Mesenchymal stem cell (in vitro differentiated cells and primary cell): ENCODE data around the gene MYLK.
A peak's percentile ranks its signal among the peaks of the same experiment; 100 is the strongest.

Experiments
- DNase-seq: peaks from one replicate; pipeline ENCODE4 v3.0.0-alpha.2; 2013
- H2AFZ ChIP-seq: one replicate; pipeline ENCODE4 v1.6.1; 2013; ENCODE audit warnings: low read depth, mild to moderate bottlenecking, control low read depth, inconsistent platforms, low read length, moderate library complexity
- H2AK5ac ChIP-seq: 2 replicates; pipeline ENCODE4 v1.6.1; 2013; ENCODE audit warnings: low read length, moderate library complexity, mild to moderate bottlenecking, inconsistent platforms; ENCODE audit not compliant: severe bottlenecking
- H2BK120ac ChIP-seq: one replicate; pipeline ENCODE4 v1.6.1; 2013; ENCODE audit warnings: low read depth, mild to moderate bottlenecking, inconsistent platforms, low read length, moderate library complexity
- H2BK12ac ChIP-seq, 2 experiments: one replicate each; pipeline ENCODE4 v1.6.1; 2013; ENCODE audit warnings: inconsistent platforms in 2 of 2, low read length in 2 of 2, mild to moderate bottlenecking in 2 of 2, moderate library complexity in 2 of 2, control low read depth in 1 of 2
- H2BK15ac ChIP-seq: one replicate; pipeline ENCODE4 v1.6.1; 2013; ENCODE audit warnings: mild to moderate bottlenecking, low read depth, inconsistent platforms; ENCODE audit not compliant: poor library complexity, severe bottlenecking
- H2BK5ac ChIP-seq: 2 replicates; pipeline ENCODE4 v1.6.1; 2013; ENCODE audit warnings: low read depth, mild to moderate bottlenecking, low read length, control low read depth, inconsistent platforms; ENCODE audit not compliant: poor library complexity, severe bottlenecking
- H3K14ac ChIP-seq, 2 experiments: one replicate each; pipeline ENCODE4 v1.6.1; 2013; ENCODE audit warnings: inconsistent platforms in 2 of 2, low read length in 2 of 2, control low read depth in 1 of 2, mild to moderate bottlenecking in 1 of 2, moderate library complexity in 1 of 2
- H3K18ac ChIP-seq, 2 experiments: one replicate each; pipeline ENCODE4 v1.6.1; 2013; ENCODE audit warnings: inconsistent platforms in 2 of 2, low read length in 2 of 2, control low read depth in 1 of 2, low read depth in 1 of 2, mild to moderate bottlenecking in 1 of 2
- H3K23ac ChIP-seq, 2 experiments: one replicate each; pipeline ENCODE4 v1.6.1; 2013; ENCODE audit warnings: inconsistent platforms in 2 of 2, low read length in 2 of 2, mild to moderate bottlenecking in 2 of 2, moderate library complexity in 2 of 2, control low read depth in 1 of 2
- H3K27ac ChIP-seq: 2 replicates; pipeline ENCODE4 v1.5.1; 2013; ENCODE audit warnings: mild to moderate bottlenecking, moderate library complexity, low read length, control low read depth, inconsistent platforms; ENCODE audit not compliant: poor library complexity, severe bottlenecking
- H3K27me3 ChIP-seq, 2 experiments: 2 replicates each; pipeline versions ENCODE4 v1.6.1 to v1.7.0; 2013; ENCODE audit warnings: low read length in 2 of 2, mild to moderate bottlenecking in 2 of 2, moderate library complexity in 2 of 2, control low read depth in 1 of 2, inconsistent platforms in 1 of 2; ENCODE audit not compliant: control insufficient read depth in 1 of 2, insufficient read depth in 1 of 2
- H3K36me3 ChIP-seq, 2 experiments: 2 replicates each; pipeline versions ENCODE4 v1.6.1 to v1.7.0; 2013; ENCODE audit warnings: low read length in 2 of 2, control low read depth in 1 of 2, inconsistent platforms in 1 of 2, low read depth in 1 of 2, mild to moderate bottlenecking in 1 of 2; ENCODE audit not compliant: insufficient read depth in 2 of 2, control insufficient read depth in 1 of 2
- H3K4ac ChIP-seq, 2 experiments: one replicate each; pipeline ENCODE4 v1.6.1; 2013; ENCODE audit warnings: inconsistent platforms in 2 of 2, low read length in 2 of 2, mild to moderate bottlenecking in 2 of 2, moderate library complexity in 2 of 2, control low read depth in 1 of 2, low read depth in 1 of 2
- H3K4me1 ChIP-seq: 2 replicates; pipeline ENCODE4 v1.6.1; 2013; ENCODE audit warnings: low read depth, low read length, control low read depth; ENCODE audit not compliant: control insufficient read depth, insufficient read depth
- H3K4me2 ChIP-seq: 2 replicates; pipeline ENCODE4 v1.6.1; 2013; ENCODE audit warnings: low read length, mild to moderate bottlenecking, inconsistent platforms; ENCODE audit not compliant: poor library complexity, severe bottlenecking
- H3K4me3 ChIP-seq, 2 experiments: 2 replicates each; pipeline versions ENCODE4 v1.5.1 to v1.7.0; 2013; ENCODE audit warnings: low read length in 2 of 2, mild to moderate bottlenecking in 2 of 2, control low read depth in 1 of 2, low read depth in 1 of 2; ENCODE audit not compliant: insufficient read depth in 1 of 2
- H3K79me1 ChIP-seq: replicated peaks from 2 replicates; pipeline ENCODE4 v1.6.1; 2013; ENCODE audit warnings: mild to moderate bottlenecking, control low read depth, low read length, inconsistent platforms; ENCODE audit not compliant: poor library complexity, severe bottlenecking
- H3K9ac ChIP-seq: 2 replicates; pipeline ENCODE4 v1.7.0; 2013; ENCODE audit warnings: mild to moderate bottlenecking, low read length, moderate library complexity
- H3K9me3 ChIP-seq: 2 replicates; pipeline ENCODE4 v1.7.0; 2013; ENCODE audit warnings: mild to moderate bottlenecking, low read length; ENCODE audit not compliant: control insufficient read depth
- H4K8ac ChIP-seq: one replicate; pipeline ENCODE4 v1.6.1; 2013; ENCODE audit warnings: inconsistent platforms, mild to moderate bottlenecking, low read length, moderate library complexity
- H4K91ac ChIP-seq: one replicate; pipeline ENCODE4 v1.6.1; 2013; ENCODE audit warnings: mild to moderate bottlenecking, low read length, inconsistent platforms
- WGBS: methylation state at CpG from one replicate; pipeline ENCODE4 v1.1.7; 2013; ENCODE audit warnings: mixed read lengths; 5-methylcytosine and 5-hydroxymethylcytosine counted together

The MYLK gene

GRCh38 chr3:123609063-123609462 lies 275.1 kb downstream of the MYLK start:
- Histone ChIP-seq H3K9ac (no peak overlapping the region), H2AK5ac (no peak overlapping the region), H2BK5ac (no peak overlapping the region), H2BK15ac (no peak overlapping the region), H3K23ac (no peak overlapping the region), H3K9me3 (no peaks in the 10 kb centered on the region), H2BK12ac (peak overlapping the region in 1 of 2 experiments; percentile 39), H3K18ac (peak overlapping the region in 1 of 2 experiments; percentile 43), H2BK120ac (no peak overlapping the region), H3K4me3 (no peak overlapping the region), H3K27ac (peak overlapping the region; percentile 7), H3K79me1 (peaks cover 10% of the 10 kb centered on the region), H3K36me3 (peaks cover 10 to 34% of the 10 kb centered on the region in 2 experiments), H4K8ac (no peak overlapping the region), H3K4ac (no peak overlapping the region), H3K27me3 (no peaks in the 10 kb centered on the region), H2AFZ (no peak overlapping the region), H4K91ac (no peak overlapping the region), H3K4me2 (no peak overlapping the region), H3K4me1 (peaks cover 17% of the 10 kb centered on the region), H3K14ac (no peak overlapping the region)
- 86% methylated on average over 5 of the region's 5 CpGs for WGBS
- no peak for DNase-seq

- 100% methylated on average over 2 of the region's 3 CpGs for WGBS
- Histone ChIP-seq H4K91ac (no peak overlapping the region), H3K18ac (peak overlapping the region in 1 of 2 experiments; percentile 48), H2BK5ac (no peak overlapping the region), H3K36me3 (peaks cover 6 to 27% of the 10 kb centered on the region in 2 experiments), H3K4me2 (no peak overlapping the region), H3K4ac (no peak overlapping the region), H2BK120ac (no peak overlapping the region), H2BK12ac (no peak overlapping the region), H3K23ac (no peak overlapping the region), H3K4me1 (peaks cover 18% of the 10 kb centered on the region), H2AFZ (no peak overlapping the region), H2AK5ac (no peak overlapping the region), H3K27ac (peak overlapping the region; percentile 3), H4K8ac (no peak overlapping the region), H3K4me3 (no peak overlapping the region), H3K14ac (no peak overlapping the region), H3K9ac (no peak overlapping the region), H3K79me1 (peaks cover 11% of the 10 kb centered on the region), H3K9me3 (no peaks in the 10 kb centered on the region), H2BK15ac (no peak overlapping the region), H3K27me3 (no peaks in the 10 kb centered on the region)
- no peak for DNase-seq
Observed at GRCh38 chr3:123608263-123608937, 275.7 kb downstream of the MYLK start.

GRCh38 chr3:123606527-123606926 lies 277.6 kb downstream of the MYLK start:
- Histone ChIP-seq H3K4ac (no peak overlapping the region), H3K9me3 (no peaks in the 10 kb centered on the region), H3K9ac (peak overlapping the region; percentile 22), H4K8ac (no peak overlapping the region), H3K27me3 (no peaks in the 10 kb centered on the region), H3K18ac (no peak overlapping the region), H3K4me2 (no peak overlapping the region), H3K4me3 (no peak overlapping the region), H3K23ac (no peak overlapping the region), H3K27ac (peak overlapping the region; percentile 18), H2BK12ac (no peak overlapping the region), H2AFZ (no peak overlapping the region), H3K36me3 (peaks cover 5 to 9% of the 10 kb centered on the region in 2 experiments), H2BK5ac (no peak overlapping the region), H3K14ac (no peak overlapping the region), H4K91ac (no peak overlapping the region), H2BK15ac (no peak overlapping the region), H2AK5ac (no peak overlapping the region), H3K4me1 (peaks cover 21% of the 10 kb centered on the region), H3K79me1 (peaks cover 12% of the 10 kb centered on the region), H2BK120ac (no peak overlapping the region)
- no peak for DNase-seq

GRCh38 chr3:123605789-123606234 lies 278.3 kb downstream of the MYLK start:
- Histone ChIP-seq H2AK5ac (peak overlapping the region; percentile 85), H3K14ac (no peak overlapping the region), H3K4me1 (peaks cover 21% of the 10 kb centered on the region), H3K9me3 (no peaks in the 10 kb centered on the region), H3K4me2 (no peak overlapping the region), H2BK5ac (no peak overlapping the region), H3K9ac (no peak overlapping the region), H3K4ac (no peak overlapping the region), H3K79me1 (peaks cover 12% of the 10 kb centered on the region), H2BK120ac (peak overlapping the region; percentile 11), H3K4me3 (no peak overlapping the region), H4K91ac (no peak overlapping the region), H3K36me3 (peaks cover 4 to 6% of the 10 kb centered on the region in 2 experiments), H3K18ac (peak overlapping the region; percentile 42 to 43), H2BK12ac (no peak overlapping the region), H4K8ac (no peak overlapping the region), H3K27me3 (no peaks in the 10 kb centered on the region), H2BK15ac (peak overlapping the region; percentile 48), H2AFZ (no peak overlapping the region), H3K27ac (peak overlapping the region; percentile 83), H3K23ac (no peak overlapping the region)
- 96% methylated on average over 5 of the region's 5 CpGs for WGBS
- peak; percentile 32 for DNase-seq
